CD14-positive monocyte (primary cell): ENCODE data around the gene ZNF525. TPM values are rescaled to one million over a fixed set of nuclear protein-coding genes. Genes with fewer than 3 reads are reported as not detected.
A peak's percentile ranks its signal among the peaks of the same experiment; 100 is the strongest.

Experiments
- DNase-seq, 3 donors: peaks; one replicate each; pipeline ENCODE4 v3.0.0-alpha.2; 2011 to 2022
- H2AFZ ChIP-seq: 2 replicates; pipeline ENCODE4 v1.6.0; 2012; ENCODE audit warnings: mild to moderate bottlenecking, low read depth, low read length, inconsistent platforms; ENCODE audit not compliant: insufficient read depth, poor library complexity, severe bottlenecking
- H3K27ac ChIP-seq, 2 donors: 1 replicate in 1 of 2; 2 replicates in 1 of 2; pipeline ENCODE4 v1.5.1; 2012 to 2013; ENCODE audit warnings: low read length in 2 of 2, control low read depth in 1 of 2, inconsistent platforms in 1 of 2, low read depth in 1 of 2, mild to moderate bottlenecking in 1 of 2
- H3K27me3 ChIP-seq, 2 donors: one replicate each; pipeline versions ENCODE4 v1.6.0 to v1.6.1; 2011 to 2013; ENCODE audit warnings: low read length in 2 of 2; ENCODE audit not compliant: control insufficient read depth in 2 of 2, insufficient read depth in 2 of 2
- H3K36me3 ChIP-seq, 2 donors: replicated peaks in 1 of 2; 1 replicate in 1 of 2; 2 replicates in 1 of 2; pipeline versions ENCODE4 v1.5.1 to v1.6.1; 2012 to 2013; ENCODE audit warnings: low read length in 2 of 2, control low read depth in 1 of 2, inconsistent platforms in 1 of 2, mild to moderate bottlenecking in 1 of 2; ENCODE audit not compliant: insufficient read depth in 2 of 2, control insufficient read depth in 1 of 2
- H3K4me1 ChIP-seq, 2 donors: 1 replicate in 1 of 2; 2 replicates in 1 of 2; pipeline versions ENCODE4 v1.5.1 to v1.6.1; 2012 to 2013; ENCODE audit warnings: low read length in 2 of 2, control low read depth in 1 of 2, inconsistent platforms in 1 of 2, mild to moderate bottlenecking in 1 of 2, moderate library complexity in 1 of 2; ENCODE audit not compliant: insufficient read depth in 2 of 2, control insufficient read depth in 1 of 2
- H3K4me2 ChIP-seq: replicated peaks from 2 replicates; pipeline ENCODE3; 2012; ENCODE audit warnings: low read length, moderate library complexity, mild to moderate bottlenecking; ENCODE audit not compliant: poor library complexity, severe bottlenecking; ENCODE audit errors: extremely low read depth
- H3K4me3 ChIP-seq, 3 experiments: fragments of 200-600 bp in 1 of 3; sonication (generic) in 1 of 3; replicated peaks in 1 of 3; 1 replicate in 2 of 3; 2 replicates in 1 of 3; pipeline ENCODE4 v1.5.1; 2011 to 2013; ENCODE audit warnings: low read length in 3 of 3, mild to moderate bottlenecking in 3 of 3, control low read depth in 2 of 3, low read depth in 2 of 3, inconsistent platforms in 1 of 3, moderate library complexity in 1 of 3
- H3K79me2 ChIP-seq: 2 replicates; pipeline ENCODE4 v1.6.0; 2012; ENCODE audit warnings: mild to moderate bottlenecking, control low read depth, inconsistent platforms, low read length, moderate library complexity; ENCODE audit not compliant: insufficient read depth
- H3K9ac ChIP-seq: 2 replicates; pipeline ENCODE4 v1.6.0; 2017; ENCODE audit warnings: low read length, mild to moderate bottlenecking; ENCODE audit not compliant: insufficient read depth, poor library complexity, severe bottlenecking
- H3K9me3 ChIP-seq, 2 donors: replicated peaks in 1 of 2; 1 replicate in 1 of 2; 2 replicates in 1 of 2; pipeline versions ENCODE4 v1.5.1 to v1.6.1; 2012 to 2013; ENCODE audit warnings: low read length in 2 of 2, control low read depth in 1 of 2; ENCODE audit not compliant: control insufficient read depth in 1 of 2, insufficient read depth in 1 of 2
- H4K20me1 ChIP-seq: 2 replicates; pipeline ENCODE4 v1.6.0; 2012; ENCODE audit warnings: mild to moderate bottlenecking, low read length, control low read depth, moderate library complexity; ENCODE audit not compliant: insufficient read depth
- H3K27ac Mint-ChIP-seq, 7 donors: one replicate each; pipeline ENCODE4 v1.8.0; 2020; ENCODE audit warnings: mild to moderate bottlenecking in 7 of 7, mixed read lengths in 7 of 7, moderate library complexity in 6 of 7, inconsistent platforms in 2 of 7
- H3K27me3 Mint-ChIP-seq, 3 donors: one replicate each; pipeline ENCODE4 v1.8.0; 2021 to 2022; ENCODE audit warnings: low read depth in 3 of 3, mild to moderate bottlenecking in 3 of 3, mixed read lengths in 3 of 3, moderate library complexity in 3 of 3, inconsistent platforms in 1 of 3
- H3K36me3 Mint-ChIP-seq, 2 donors: one replicate each; pipeline ENCODE4 v1.8.0; 2020; ENCODE audit warnings: mixed read lengths in 2 of 2, inconsistent platforms in 1 of 2, mild to moderate bottlenecking in 1 of 2
- H3K4me1 Mint-ChIP-seq: one replicate; pipeline ENCODE4 v1.8.0; 2020; ENCODE audit warnings: mild to moderate bottlenecking, mixed read lengths
- H3K4me3 Mint-ChIP-seq, 2 donors: one replicate each; pipeline ENCODE4 v1.8.0; 2020; ENCODE audit warnings: mild to moderate bottlenecking in 2 of 2, mixed read lengths in 2 of 2, moderate library complexity in 1 of 2
- H3K9me3 Mint-ChIP-seq, 7 donors: one replicate each; pipeline ENCODE4 v1.8.0; 2020 to 2022; ENCODE audit warnings: mixed read lengths in 7 of 7, mild to moderate bottlenecking in 6 of 7, moderate library complexity in 6 of 7, inconsistent platforms in 2 of 7
- WGBS: methylation state at CpG from one replicate; pipeline ENCODE4 v1.1.5; 2013; ENCODE audit warnings: missing lambda C conversion rate; ENCODE audit not compliant: insufficient coverage; 5-methylcytosine and 5-hydroxymethylcytosine counted together
- intact Hi-C, 2 donors: fragments of 100-400 bp; cut with micrococcal nuclease; formaldehyde crosslinking; loops; one replicate each; pipeline versions ENCODE4 v1.15.0 to v1.15.1; 2023
- polyA plus RNA-seq, 3 donors: library from polyadenylated mRNA; depleted of rRNA in 1 of 3; unstranded in 2 of 3; stranded (reverse) in 1 of 3; fragments of 300-500 nt in 2 of 3; fragments of >200 nt in 1 of 3; fragmentation: Illumina TruSeq in 2 of 3; gene quantifications; 1 replicate in 2 of 3; 2 replicates in 1 of 3; pipeline ENCODE4 v1.2.3, GENCODE V29; 2012 to 2021
- TF ChIP-seq, protein P1 (sequence below): fragments of 200-600 bp; IDR thresholded peaks from one replicate; pipeline ENCODE4 v1.8.0; 2022; ENCODE audit warnings: antibody characterized with exemption, mild to moderate bottlenecking

The ZNF525 gene
- polyA plus RNA-seq, 3 donors: 0.29 to 2.0 (median 0.64) TPM

DNA sequence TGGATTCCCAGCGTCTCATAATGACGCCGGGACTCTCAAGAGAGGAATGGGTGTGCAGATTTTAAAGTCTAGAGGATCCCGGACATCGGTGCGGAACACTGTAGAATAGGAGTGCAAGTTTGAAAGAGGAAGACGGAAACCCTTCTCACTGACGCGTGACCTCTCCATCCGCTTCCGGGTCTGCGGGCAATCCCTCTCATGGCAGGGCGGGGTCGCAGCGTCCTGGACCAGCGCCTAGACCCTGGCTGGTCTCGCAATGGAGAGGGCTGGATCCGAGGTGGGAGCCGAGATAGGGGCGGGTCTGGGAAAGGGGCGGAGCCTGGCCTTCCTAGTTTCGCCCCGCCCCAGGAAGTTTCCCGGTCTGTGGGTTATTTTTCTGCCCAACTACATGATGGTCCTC is 36.5 kb upstream of the ZNF525 start:
- H3K9me3 Mint-ChIP-seq: peaks cover 33 to 92% (median 77%) of the 10 kb centered on the region in 7 donors
- H3K27me3 Mint-ChIP-seq: peaks cover 0 to 8% (median 2%) of the 10 kb centered on the region in 3 donors
- intact Hi-C loops: no loop called here
- peak overlapping the region; percentile 46 for H2AFZ ChIP-seq
- H3K4me2 ChIP-seq: no peak overlapping the region
- TF ChIP-seq, protein P1, sequence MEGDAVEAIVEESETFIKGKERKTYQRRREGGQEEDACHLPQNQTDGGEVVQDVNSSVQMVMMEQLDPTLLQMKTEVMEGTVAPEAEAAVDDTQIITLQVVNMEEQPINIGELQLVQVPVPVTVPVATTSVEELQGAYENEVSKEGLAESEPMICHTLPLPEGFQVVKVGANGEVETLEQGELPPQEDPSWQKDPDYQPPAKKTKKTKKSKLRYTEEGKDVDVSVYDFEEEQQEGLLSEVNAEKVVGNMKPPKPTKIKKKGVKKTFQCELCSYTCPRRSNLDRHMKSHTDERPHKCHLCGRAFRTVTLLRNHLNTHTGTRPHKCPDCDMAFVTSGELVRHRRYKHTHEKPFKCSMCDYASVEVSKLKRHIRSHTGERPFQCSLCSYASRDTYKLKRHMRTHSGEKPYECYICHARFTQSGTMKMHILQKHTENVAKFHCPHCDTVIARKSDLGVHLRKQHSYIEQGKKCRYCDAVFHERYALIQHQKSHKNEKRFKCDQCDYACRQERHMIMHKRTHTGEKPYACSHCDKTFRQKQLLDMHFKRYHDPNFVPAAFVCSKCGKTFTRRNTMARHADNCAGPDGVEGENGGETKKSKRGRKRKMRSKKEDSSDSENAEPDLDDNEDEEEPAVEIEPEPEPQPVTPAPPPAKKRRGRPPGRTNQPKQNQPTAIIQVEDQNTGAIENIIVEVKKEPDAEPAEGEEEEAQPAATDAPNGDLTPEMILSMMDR: no peak
- no peak for DNase-seq
- no peak overlapping the region for H3K27ac ChIP-seq
- H4K20me1 ChIP-seq: no peaks in the 10 kb centered on the region
- no peaks in the 10 kb centered on the region for H3K36me3 ChIP-seq
- H3K4me3 ChIP-seq: peak overlapping the region in 1 of 3 experiments; percentile 26
- 21% methylated on average over 19 of the region's 24 CpGs for WGBS
- peaks cover 4% of the 10 kb centered on the region for H3K79me2 ChIP-seq
- no peak overlapping the region for H3K27ac Mint-ChIP-seq
- H3K4me1 ChIP-seq: peaks cover 8 to 12% of the 10 kb centered on the region in 2 donors
- peaks cover 4 to 5% of the 10 kb centered on the region in 2 donors for H3K36me3 Mint-ChIP-seq
- H3K4me3 Mint-ChIP-seq: peak overlapping the region; percentile 59 to 69
- no peak overlapping the region for H3K9ac ChIP-seq
- H3K27me3 ChIP-seq: no peaks in the 10 kb centered on the region
- H3K4me1 Mint-ChIP-seq: peaks cover 11% of the 10 kb centered on the region
- H3K9me3 ChIP-seq: peaks cover 72 to 84% of the 10 kb centered on the region in 2 donors

DNA sequence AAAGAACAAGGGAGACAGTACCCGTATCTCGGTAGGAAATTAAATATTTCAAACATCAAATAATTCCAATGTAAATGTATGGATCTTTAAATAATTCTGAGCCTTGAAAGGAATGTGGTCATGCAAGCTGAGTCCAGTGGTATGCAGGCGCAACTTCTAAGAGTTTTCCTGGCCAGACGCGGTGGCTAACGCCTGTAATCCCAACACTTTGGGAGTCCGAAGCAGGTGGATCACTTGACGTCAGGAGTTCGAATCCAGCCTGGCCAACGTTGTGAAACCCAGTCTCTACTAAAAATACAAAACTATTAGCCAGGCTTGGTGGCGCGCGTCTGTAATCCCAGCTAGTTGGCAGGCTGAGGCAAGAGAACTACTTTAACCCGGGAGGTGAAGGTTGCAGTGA is 33.0 kb upstream of the ZNF525 start:
- Mint-ChIP-seq H3K9me3 (peaks cover 39 to 95% (median 72%) of the 10 kb centered on the region in 7 donors), H3K4me1 (peaks cover 23% of the 10 kb centered on the region), H3K27ac (peak overlapping the region in 1 of 7 donors; percentile 55), H3K27me3 (peaks cover 0 to 8% (median 2%) of the 10 kb centered on the region in 3 donors), H3K36me3 (peaks cover 12 to 23% of the 10 kb centered on the region in 2 donors), H3K4me3 (peak overlapping the region; percentile 97 to 99)
- peak overlapping the region in 1 of 3 experiments; percentile 91 for H3K4me3 ChIP-seq
- H4K20me1 ChIP-seq: no peaks in the 10 kb centered on the region
- peaks cover 29% of the 10 kb centered on the region for H3K79me2 ChIP-seq
- H2AFZ ChIP-seq: no peak overlapping the region
- no peaks in the 10 kb centered on the region for H3K27me3 ChIP-seq
- H3K36me3 ChIP-seq: peaks cover 0 to 7% of the 10 kb centered on the region in 2 donors
- TF ChIP-seq, protein P1: no peak
- H3K9me3 ChIP-seq: peaks cover 69 to 72% of the 10 kb centered on the region in 2 donors
- no peak overlapping the region for H3K27ac ChIP-seq
- DNase-seq: no peak
- peaks cover 16 to 17% of the 10 kb centered on the region in 2 donors for H3K4me1 ChIP-seq
- no peak overlapping the region for H3K9ac ChIP-seq
- WGBS: 94% methylated on average over 7 of the region's 14 CpGs
- intact Hi-C loops: loop anchor here (5.0 kb wide), 3 partner anchors 65 to 135 kb away; partner anchors contain the start of genes ZNF765 (in 1 of the 2) and ZNF813 (in 1 of the 2)
- H3K4me2 ChIP-seq: peak overlapping the region; percentile 83
